ENCODE data around the gene NUDT14. TPM values are rescaled to one million over a fixed set of nuclear protein-coding genes. Genes with fewer than 3 reads are reported as not detected.

Gene NUDT14
- total RNA-seq, 2 experiments from 2014 or later: 8.6 to 9.1 TPM

- no peak overlapping the region for H3K4me3 Mint-ChIP-seq
- H3K4me1 Mint-ChIP-seq: peaks cover 4% of the 10 kb centered on the region
- peaks cover 18% of the 10 kb centered on the region for H3K27me3 Mint-ChIP-seq
- no peaks in the 10 kb centered on the region for H3K9me3 Mint-ChIP-seq
- no peaks in the 10 kb centered on the region for H3K36me3 Mint-ChIP-seq
- DNase-seq: no peak
- H3K27ac Mint-ChIP-seq: no peak overlapping the region
Measured at GRCh38 chr14:105165761-105166485, 15.2 kb downstream of the NUDT14 start.

- no peak overlapping the region for H3K4me3 Mint-ChIP-seq
Measured at GRCh38 chr14:105165134-105165704, 15.9 kb downstream of the NUDT14 start.

GRCh38 chr14:105163040-105163742 lies 17.9 kb downstream of the NUDT14 start:
- no peak for DNase-seq
- no peaks in the 10 kb centered on the region for H3K9me3 Mint-ChIP-seq
- H3K27me3 Mint-ChIP-seq: peaks cover 8% of the 10 kb centered on the region
- H3K4me3 Mint-ChIP-seq: no peak overlapping the region
- H3K36me3 Mint-ChIP-seq: no peaks in the 10 kb centered on the region
- no peak overlapping the region for H3K27ac Mint-ChIP-seq
- no peaks in the 10 kb centered on the region for H3K4me1 Mint-ChIP-seq

More at GRCh38 chr14:105165134-105165704, 15.9 kb downstream of the NUDT14 start:
- no peaks in the 10 kb centered on the region for H3K9me3 Mint-ChIP-seq
- H3K27me3 Mint-ChIP-seq: peaks cover 18% of the 10 kb centered on the region
- H3K27ac Mint-ChIP-seq: no peak overlapping the region
- H3K4me1 Mint-ChIP-seq: peaks cover 4% of the 10 kb centered on the region
- no peaks in the 10 kb centered on the region for H3K36me3 Mint-ChIP-seq
- no peak for DNase-seq

- H3K4me3 Mint-ChIP-seq: no peak overlapping the region
- H3K27me3 Mint-ChIP-seq: peaks cover 8% of the 10 kb centered on the region
- no peak overlapping the region for H3K27ac Mint-ChIP-seq
- H3K9me3 Mint-ChIP-seq: no peaks in the 10 kb centered on the region
- no peak for DNase-seq
- H3K4me1 Mint-ChIP-seq: no peaks in the 10 kb centered on the region
- no peaks in the 10 kb centered on the region for H3K36me3 Mint-ChIP-seq
Measured at GRCh38 chr14:105162669-105162979, 18.5 kb downstream of the NUDT14 start.

GRCh38 chr14:105161964-105162668 lies 19.0 kb downstream of the NUDT14 start:
- no peak for DNase-seq
- Mint-ChIP-seq H3K4me1 (no peaks in the 10 kb centered on the region), H3K27ac (no peak overlapping the region), H3K27me3 (peaks cover 8% of the 10 kb centered on the region), H3K36me3 (no peaks in the 10 kb centered on the region), H3K9me3 (no peaks in the 10 kb centered on the region), H3K4me3 (no peak overlapping the region)

- H3K27me3 Mint-ChIP-seq: no peaks in the 10 kb centered on the region
- no peaks in the 10 kb centered on the region for H3K36me3 Mint-ChIP-seq
- no peak overlapping the region for H3K4me3 Mint-ChIP-seq
- no peak overlapping the region for H3K27ac Mint-ChIP-seq
- H3K9me3 Mint-ChIP-seq: no peaks in the 10 kb centered on the region
- DNase-seq: no peak
- H3K4me1 Mint-ChIP-seq: no peaks in the 10 kb centered on the region
Measured at GRCh38 chr14:105161309-105161708, 19.8 kb downstream of the NUDT14 start.

- DNase-seq: no peak
- Mint-ChIP-seq H3K4me1 (no peaks in the 10 kb centered on the region), H3K9me3 (no peaks in the 10 kb centered on the region), H3K4me3 (no peak overlapping the region), H3K27me3 (no peaks in the 10 kb centered on the region), H3K27ac (no peak overlapping the region), H3K36me3 (no peaks in the 10 kb centered on the region)
Measured at GRCh38 chr14:105160776-105161175, 20.3 kb downstream of the NUDT14 start.

- H3K27me3 Mint-ChIP-seq: no peaks in the 10 kb centered on the region
- no peaks in the 10 kb centered on the region for H3K9me3 Mint-ChIP-seq
- no peaks in the 10 kb centered on the region for H3K36me3 Mint-ChIP-seq
- no peaks in the 10 kb centered on the region for H3K4me1 Mint-ChIP-seq
- no peak for DNase-seq
- no peak overlapping the region for H3K4me3 Mint-ChIP-seq
- H3K27ac Mint-ChIP-seq: no peak overlapping the region
Measured at GRCh38 chr14:105159344-105159743, 21.8 kb downstream of the NUDT14 start.

GRCh38 chr14:105158794-105159193 lies 22.3 kb downstream of the NUDT14 start:
- DNase-seq: no peak
- no peak overlapping the region for H3K4me3 Mint-ChIP-seq
- no peaks in the 10 kb centered on the region for H3K36me3 Mint-ChIP-seq
- no peaks in the 10 kb centered on the region for H3K4me1 Mint-ChIP-seq
- no peaks in the 10 kb centered on the region for H3K9me3 Mint-ChIP-seq
- no peak overlapping the region for H3K27ac Mint-ChIP-seq
- no peaks in the 10 kb centered on the region for H3K27me3 Mint-ChIP-seq

GRCh38 chr14:105157872-105158271 lies 23.2 kb downstream of the NUDT14 start:
- no peak overlapping the region for H3K4me3 Mint-ChIP-seq
- H3K9me3 Mint-ChIP-seq: no peaks in the 10 kb centered on the region
- no peak overlapping the region for H3K27ac Mint-ChIP-seq
- H3K27me3 Mint-ChIP-seq: no peaks in the 10 kb centered on the region
- DNase-seq: no peak
- H3K4me1 Mint-ChIP-seq: no peaks in the 10 kb centered on the region
- H3K36me3 Mint-ChIP-seq: no peaks in the 10 kb centered on the region

- Mint-ChIP-seq H3K9me3 (no peaks in the 10 kb centered on the region), H3K4me3 (no peak overlapping the region), H3K36me3 (no peaks in the 10 kb centered on the region), H3K27me3 (no peaks in the 10 kb centered on the region), H3K4me1 (no peaks in the 10 kb centered on the region), H3K27ac (no peak overlapping the region)
- DNase-seq: no peak
Measured at GRCh38 chr14:105156414-105157375, 24.4 kb downstream of the NUDT14 start.

- Mint-ChIP-seq H3K27me3 (no peaks in the 10 kb centered on the region), H3K4me3 (no peak overlapping the region), H3K27ac (no peak overlapping the region), H3K36me3 (no peaks in the 10 kb centered on the region), H3K4me1 (no peaks in the 10 kb centered on the region), H3K9me3 (no peaks in the 10 kb centered on the region)
- no peak for DNase-seq
Measured at GRCh38 chr14:105155681-105156413, 25.3 kb downstream of the NUDT14 start.

- H3K4me1 Mint-ChIP-seq: no peaks in the 10 kb centered on the region
- H3K36me3 Mint-ChIP-seq: no peaks in the 10 kb centered on the region
- DNase-seq: no peak
- no peaks in the 10 kb centered on the region for H3K27me3 Mint-ChIP-seq
- H3K27ac Mint-ChIP-seq: no peak overlapping the region
- no peaks in the 10 kb centered on the region for H3K9me3 Mint-ChIP-seq
- H3K4me3 Mint-ChIP-seq: no peak overlapping the region
Measured at GRCh38 chr14:105155071-105155651, 26.0 kb downstream of the NUDT14 start.

GRCh38 chr14:105154476-105154871 lies 26.6 kb downstream of the NUDT14 start:
- no peaks in the 10 kb centered on the region for H3K36me3 Mint-ChIP-seq
- H3K4me1 Mint-ChIP-seq: no peaks in the 10 kb centered on the region
- no peaks in the 10 kb centered on the region for H3K9me3 Mint-ChIP-seq
- no peaks in the 10 kb centered on the region for H3K27me3 Mint-ChIP-seq
- H3K27ac Mint-ChIP-seq: no peak overlapping the region
- DNase-seq: no peak
- H3K4me3 Mint-ChIP-seq: no peak overlapping the region

Data from activated naive CD8-positive, alpha-beta T cell treated with anti-CD3 and anti-CD28 coated beads for 36 hours (primary cell).